ENCODE measurements around the gene DGKZ. TPM values are rescaled to one million over a fixed set of nuclear protein-coding genes. Genes with fewer than 3 reads are reported as not detected.

The DGKZ gene
- total RNA-seq, 2 experiments from 2014 or later = 159 to 166 TPM

DNA sequence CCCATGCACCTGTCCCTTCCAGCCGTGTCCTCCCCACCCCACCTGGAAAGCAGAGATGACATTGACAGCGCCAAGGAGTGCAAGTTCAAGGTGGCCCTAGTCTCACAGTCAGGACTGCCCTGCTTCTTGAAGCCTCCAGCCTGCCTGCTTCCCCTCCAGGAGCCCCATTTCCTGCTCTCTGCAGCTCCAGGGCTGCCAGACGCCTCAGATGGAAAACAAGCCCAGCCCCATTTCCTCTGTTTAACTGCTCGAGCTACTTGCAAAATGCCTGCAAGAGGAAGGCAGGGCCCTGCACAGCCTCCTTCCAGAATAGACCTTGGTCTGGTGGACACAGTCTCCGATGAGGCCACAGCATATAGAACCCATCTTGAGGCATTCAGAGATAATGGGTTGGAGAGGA is 5.0 kb upstream of the DGKZ start:
- no peaks in the 10 kb centered on the region for H3K27me3 ChIP-seq (ENCODE audit: control insufficient read depth in 1 of 2, insufficient read depth in 2 of 2, low read length in 2 of 2)
- DNase-seq (peak in 8 of 14 experiments; percentile 32 to 64 (median 45)), ATAC-seq (ENCODE audit: poor library complexity) (peak; percentile 16)
- H3K27me3 Mint-ChIP-seq = no peaks in the 10 kb centered on the region
- no peaks in the 10 kb centered on the region for H3K9me3 ChIP-seq (ENCODE audit: control insufficient read depth in 1 of 2, insufficient read depth in 1 of 2, low read length in 2 of 2)
- H3K9me3 Mint-ChIP-seq = no peaks in the 10 kb centered on the region
- H3K4me3 ChIP-seq (ENCODE audit: low read length) = no peak overlapping the region
- TF ChIP-seq, protein P1, sequence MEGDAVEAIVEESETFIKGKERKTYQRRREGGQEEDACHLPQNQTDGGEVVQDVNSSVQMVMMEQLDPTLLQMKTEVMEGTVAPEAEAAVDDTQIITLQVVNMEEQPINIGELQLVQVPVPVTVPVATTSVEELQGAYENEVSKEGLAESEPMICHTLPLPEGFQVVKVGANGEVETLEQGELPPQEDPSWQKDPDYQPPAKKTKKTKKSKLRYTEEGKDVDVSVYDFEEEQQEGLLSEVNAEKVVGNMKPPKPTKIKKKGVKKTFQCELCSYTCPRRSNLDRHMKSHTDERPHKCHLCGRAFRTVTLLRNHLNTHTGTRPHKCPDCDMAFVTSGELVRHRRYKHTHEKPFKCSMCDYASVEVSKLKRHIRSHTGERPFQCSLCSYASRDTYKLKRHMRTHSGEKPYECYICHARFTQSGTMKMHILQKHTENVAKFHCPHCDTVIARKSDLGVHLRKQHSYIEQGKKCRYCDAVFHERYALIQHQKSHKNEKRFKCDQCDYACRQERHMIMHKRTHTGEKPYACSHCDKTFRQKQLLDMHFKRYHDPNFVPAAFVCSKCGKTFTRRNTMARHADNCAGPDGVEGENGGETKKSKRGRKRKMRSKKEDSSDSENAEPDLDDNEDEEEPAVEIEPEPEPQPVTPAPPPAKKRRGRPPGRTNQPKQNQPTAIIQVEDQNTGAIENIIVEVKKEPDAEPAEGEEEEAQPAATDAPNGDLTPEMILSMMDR (IDR thresholded peaks at IDR 0.05) = no peak
- H3K36me3 Mint-ChIP-seq (ENCODE audit: low read depth) = peaks cover 9% of the 10 kb centered on the region
- peak overlapping the region; percentile 70 for H3K4me3 Mint-ChIP-seq
- peaks cover 93% of the 10 kb centered on the region for H3K4me1 ChIP-seq (ENCODE audit: insufficient read depth, low read length)
- no peaks in the 10 kb centered on the region for H3K36me3 ChIP-seq (ENCODE audit: insufficient read depth, low read length)
- H3K4me1 Mint-ChIP-seq (ENCODE audit: low read depth) = peaks cover 94% of the 10 kb centered on the region
- POLR2A ChIA-PET = interaction anchor here (1.0 to 14.3 kb wide), 3 partner anchors 9 to 11 kb away, joined by 3 to 266 read pairs (median 3); no protein-coding TSS in a partner anchor
- intact Hi-C loops (cut with DNase I, micrococcal nuclease) = loop anchor here in 1 of 2 experiments (10.0 kb wide), 1 partner anchor 193 kb away; no protein-coding TSS in a partner anchor
- peak overlapping the region; percentile 22 to 58 for H3K27ac ChIP-seq (ENCODE audit: low read depth in 1 of 2, low read length in 2 of 2)
- CTCF ChIA-PET = interaction anchor here (0.8 to 1.5 kb wide), 2 partner anchors 10 kb away, joined by 3 read pairs; no protein-coding TSS in a partner anchor
- H3K27ac Mint-ChIP-seq = peak overlapping the region; percentile 80

DNA sequence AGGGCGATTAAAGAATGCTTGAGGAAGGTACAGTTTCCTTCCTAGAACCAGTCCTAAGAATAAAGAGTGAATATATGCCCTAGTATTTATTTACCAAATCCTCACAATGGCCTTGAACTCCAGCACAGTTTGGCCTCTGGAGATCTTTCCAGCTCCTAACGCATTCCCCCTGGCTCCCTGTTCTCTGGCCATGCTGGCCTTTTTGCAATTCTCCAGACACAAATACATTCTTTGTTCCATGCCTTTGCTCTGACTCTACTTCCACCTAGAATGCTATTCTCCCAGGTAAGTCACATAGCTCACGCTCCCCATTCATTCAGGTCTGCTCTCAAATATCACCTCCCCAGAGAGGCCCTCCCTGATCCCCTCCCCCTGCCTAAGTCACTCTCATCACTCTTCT is 3.7 kb upstream of the DGKZ start:
- peaks cover 13% of the 10 kb centered on the region for H3K36me3 Mint-ChIP-seq (ENCODE audit: low read depth)
- H3K36me3 ChIP-seq (ENCODE audit: insufficient read depth, low read length) = no peaks in the 10 kb centered on the region
- ATAC-seq (ENCODE audit: poor library complexity) (no peak), DNase-seq (no peak)
- intact Hi-C loops (cut with DNase I, micrococcal nuclease) = loop anchor here in 1 of 2 experiments (10.0 kb wide), 1 partner anchor 191 kb away; no protein-coding TSS in a partner anchor
- peaks cover 82% of the 10 kb centered on the region for H3K4me1 Mint-ChIP-seq (ENCODE audit: low read depth)
- H3K9me3 ChIP-seq (ENCODE audit: control insufficient read depth in 1 of 2, insufficient read depth in 1 of 2, low read length in 2 of 2) = no peaks in the 10 kb centered on the region
- H3K4me1 ChIP-seq (ENCODE audit: insufficient read depth, low read length) = peaks cover 85% of the 10 kb centered on the region
- peak overlapping the region in 1 of 2 donors; percentile 4 for H3K27ac ChIP-seq (ENCODE audit: low read depth in 1 of 2, low read length in 2 of 2)
- POLR2A ChIA-PET = interaction anchor here (14.3 kb wide), 1 partner anchor 10 kb away, joined by 266 read pairs; no protein-coding TSS in a partner anchor
- CTCF ChIA-PET = no interaction called here
- peak overlapping the region; percentile 72 for H3K4me3 Mint-ChIP-seq
- peak overlapping the region; percentile 80 for H3K27ac Mint-ChIP-seq
- no peaks in the 10 kb centered on the region for H3K27me3 Mint-ChIP-seq
- H3K27me3 ChIP-seq (ENCODE audit: control insufficient read depth in 1 of 2, insufficient read depth in 2 of 2, low read length in 2 of 2) = no peaks in the 10 kb centered on the region
- TF ChIP-seq, protein P1 (IDR thresholded peaks at IDR 0.05) = no peak
- H3K9me3 Mint-ChIP-seq = no peaks in the 10 kb centered on the region
- H3K4me3 ChIP-seq (ENCODE audit: low read length) = no peak overlapping the region

DNA sequence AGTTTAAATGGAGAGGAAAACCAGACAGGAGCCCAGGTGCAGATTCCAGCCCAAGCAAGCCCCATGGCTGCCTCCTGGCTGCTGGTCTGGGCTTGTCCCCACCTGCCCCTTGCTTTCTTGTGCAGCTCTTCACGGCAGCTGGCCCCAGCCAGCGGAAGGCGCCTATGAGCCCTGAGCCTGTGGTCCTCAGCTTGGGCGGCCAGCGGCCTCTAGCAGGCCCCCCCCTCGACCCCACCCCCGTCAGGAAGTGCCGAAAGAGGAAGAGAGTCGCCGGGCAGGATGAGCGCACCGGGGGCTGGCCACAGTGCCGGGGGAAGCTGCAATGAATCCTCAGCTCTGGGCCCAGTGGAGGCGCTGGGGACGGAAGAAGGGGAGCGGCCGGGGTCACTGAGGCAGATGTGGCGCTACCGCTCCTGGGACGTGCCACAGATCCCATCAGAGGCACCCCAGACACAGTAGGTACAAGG is 2.1 kb upstream of the DGKZ start:
- ChIA-PET CTCF (interaction anchor here (1.2 to 5.2 kb wide), 3 partner anchors 14 to 37 kb away, joined by 3 to 34 read pairs (median 6); no protein-coding TSS in a partner anchor), POLR2A (interaction anchor here (1.1 to 14.3 kb wide), 5 partner anchors 12 to 215 kb away, joined by 3 to 266 read pairs (median 4); no protein-coding TSS in a partner anchor)
- peak overlapping the region; percentile 88 for H3K4me3 Mint-ChIP-seq
- TF ChIP-seq, protein P1 (IDR thresholded peaks at IDR 0.05) = no peak
- intact Hi-C loops (cut with DNase I, micrococcal nuclease) = loop anchor here (5.0 to 10.0 kb wide), 2 partner anchors 190 to 223 kb away; partner anchors contain the start of gene PHF21A (in 1 of the 2)
- DNase-seq (peak in 3 of 14 experiments; percentile 39 to 59 (median 59)), ATAC-seq (ENCODE audit: poor library complexity) (no peak)
- Histone ChIP-seq H3K4me1 (ENCODE audit: insufficient read depth, low read length) (peaks cover 85% of the 10 kb centered on the region), H3K27ac (ENCODE audit: low read depth in 1 of 2, low read length in 2 of 2) (peak overlapping the region; percentile 36 to 51), H3K9me3 (ENCODE audit: control insufficient read depth in 1 of 2, insufficient read depth in 1 of 2, low read length in 2 of 2) (no peaks in the 10 kb centered on the region), H3K27me3 (ENCODE audit: control insufficient read depth in 1 of 2, insufficient read depth in 2 of 2, low read length in 2 of 2) (no peaks in the 10 kb centered on the region), H3K36me3 (ENCODE audit: insufficient read depth, low read length) (peaks cover 6% of the 10 kb centered on the region), H3K4me3 (ENCODE audit: low read length) (peak overlapping the region; percentile 61)
- H3K27ac Mint-ChIP-seq = peak overlapping the region; percentile 80
- H3K36me3 Mint-ChIP-seq (ENCODE audit: low read depth) = peaks cover 23% of the 10 kb centered on the region
- no peaks in the 10 kb centered on the region for H3K9me3 Mint-ChIP-seq
- H3K4me1 Mint-ChIP-seq (ENCODE audit: low read depth) = peaks cover 83% of the 10 kb centered on the region
- H3K27me3 Mint-ChIP-seq = no peaks in the 10 kb centered on the region
